IPS-20b (cell line): ENCODE measurements around the gene CAPN10.

Experiments used
- H3K27ac ChIP-seq: one replicate; pipeline ENCODE4 v1.5.1; 2013; ENCODE audit warnings: low read length
- H3K27me3 ChIP-seq: 2 replicates; pipeline ENCODE4 v1.6.1; 2013; ENCODE audit warnings: mild to moderate bottlenecking, low read length, inconsistent platforms; ENCODE audit not compliant: insufficient read depth
- H3K36me3 ChIP-seq: 2 replicates; pipeline ENCODE4 v1.6.1; 2013; ENCODE audit warnings: low read depth, mild to moderate bottlenecking, inconsistent platforms, low read length, moderate library complexity; ENCODE audit not compliant: insufficient read depth
- H3K4me1 ChIP-seq: 2 replicates; pipeline ENCODE4 v1.6.1; 2013; ENCODE audit warnings: mild to moderate bottlenecking, control low read depth, inconsistent platforms, low read length, moderate library complexity; ENCODE audit not compliant: insufficient read depth
- H3K4me3 ChIP-seq: 2 replicates; pipeline ENCODE4 v1.5.1; 2013; ENCODE audit warnings: mild to moderate bottlenecking, low read length, inconsistent platforms
- H3K9ac ChIP-seq: 2 replicates; pipeline ENCODE4 v1.6.1; 2013; ENCODE audit warnings: low read depth, mild to moderate bottlenecking, inconsistent platforms, low read length, moderate library complexity
- H3K9me3 ChIP-seq: 2 replicates; pipeline ENCODE4 v1.6.1; 2013; ENCODE audit warnings: mild to moderate bottlenecking, low read depth, low read length, inconsistent platforms; ENCODE audit not compliant: insufficient read depth

CAPN10 gene

DNA sequence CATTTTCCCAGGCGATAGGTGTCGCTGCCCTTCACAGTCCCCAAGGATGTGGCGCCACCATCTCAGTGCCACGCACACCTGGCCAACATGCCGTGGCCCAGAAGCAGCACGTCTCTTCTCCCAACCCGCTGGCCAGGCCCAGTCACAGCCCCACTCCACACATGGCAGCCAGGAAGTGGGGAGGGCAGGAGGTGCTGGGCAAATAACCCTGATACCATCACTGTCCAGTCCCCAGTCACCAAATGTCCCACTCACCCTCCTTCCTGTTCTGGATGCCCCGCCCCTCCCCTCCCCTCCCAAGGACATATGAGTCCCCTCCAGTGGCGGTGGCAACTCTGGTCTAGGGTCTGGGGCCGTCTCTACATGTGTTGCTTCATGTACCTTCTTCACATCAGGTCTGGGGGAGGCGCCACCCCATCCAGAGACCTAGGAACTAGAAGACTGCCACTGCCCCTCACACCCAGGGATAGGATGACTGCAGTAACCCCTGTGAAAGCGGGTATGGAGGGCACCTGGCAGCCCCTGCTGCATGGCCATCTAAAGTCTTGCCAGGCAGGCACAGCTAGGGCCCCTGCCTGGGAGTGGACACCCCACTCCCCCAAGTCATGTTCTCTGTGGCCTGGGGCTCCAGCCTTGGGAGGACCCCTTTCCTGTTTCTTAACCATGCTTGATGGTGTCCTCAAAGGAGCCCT, 7.3 kb upstream of the CAPN10 start:
- no peaks in the 10 kb centered on the region for H3K9me3 ChIP-seq
- no peaks in the 10 kb centered on the region; the same call in 1 of the 2 replicates for H3K4me1 ChIP-seq
- H3K27me3 ChIP-seq, result no peaks in the 10 kb centered on the region
- H3K27ac ChIP-seq, result no peak overlapping the region
- H3K36me3 ChIP-seq, result no peaks in the 10 kb centered on the region
- no peak overlapping the region for H3K4me3 ChIP-seq
- H3K9ac ChIP-seq, result no peak overlapping the region

- H3K27ac ChIP-seq, result no peak overlapping the region
- H3K9me3 ChIP-seq, result no peaks in the 10 kb centered on the region
Measured at GRCh38 chr2:240579771-240580614, 6.5 kb upstream of the CAPN10 start.

GRCh38 chr2:240581811-240582210, 4.7 kb upstream of the CAPN10 start:
- Histone ChIP-seq H3K4me3 (no peak overlapping the region), H3K4me1 (peaks cover 11% of the 10 kb centered on the region), H3K27me3 (no peaks in the 10 kb centered on the region), H3K27ac (no peak overlapping the region), H3K9ac (no peak overlapping the region), H3K9me3 (no peaks in the 10 kb centered on the region), H3K36me3 (no peaks in the 10 kb centered on the region)

More at GRCh38 chr2:240579771-240580614, 6.5 kb upstream of the CAPN10 start:
- Histone ChIP-seq H3K27me3 (no peaks in the 10 kb centered on the region), H3K36me3 (no peaks in the 10 kb centered on the region), H3K9ac (no peak overlapping the region), H3K4me3 (no peak overlapping the region), H3K4me1 (peaks cover 5% of the 10 kb centered on the region)

- no peaks in the 10 kb centered on the region for H3K9me3 ChIP-seq
- no peaks in the 10 kb centered on the region for H3K36me3 ChIP-seq
- peaks cover 12% of the 10 kb centered on the region for H3K4me1 ChIP-seq
- no peaks in the 10 kb centered on the region for H3K27me3 ChIP-seq
- H3K4me3 ChIP-seq, result no peak overlapping the region
- no peak overlapping the region for H3K9ac ChIP-seq
- no peak overlapping the region for H3K27ac ChIP-seq
Measured at GRCh38 chr2:240582781-240583180, 3.8 kb upstream of the CAPN10 start.

DNA sequence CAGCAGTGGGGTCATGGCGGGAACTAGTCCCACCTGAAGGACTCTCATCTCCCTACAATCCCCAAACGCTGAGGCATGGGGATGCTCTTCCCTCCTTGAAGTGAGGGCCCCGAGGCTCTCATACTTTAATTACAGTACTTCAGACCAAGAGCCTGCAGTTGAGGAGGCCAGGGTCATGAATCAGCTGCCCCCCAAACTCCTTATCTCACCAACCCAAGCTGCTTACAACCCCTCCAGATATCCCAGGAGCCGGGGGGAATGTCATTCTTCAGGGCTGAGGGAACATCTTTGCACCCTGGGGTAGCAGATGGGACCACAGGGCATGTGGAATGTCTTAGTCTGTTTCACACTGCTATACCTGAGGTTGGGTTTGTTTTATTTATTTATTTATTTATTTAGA, 2.8 kb upstream of the CAPN10 start:
- H3K9me3 ChIP-seq, result no peaks in the 10 kb centered on the region
- no peak overlapping the region for H3K27ac ChIP-seq
- no peak overlapping the region for H3K4me3 ChIP-seq

DNA sequence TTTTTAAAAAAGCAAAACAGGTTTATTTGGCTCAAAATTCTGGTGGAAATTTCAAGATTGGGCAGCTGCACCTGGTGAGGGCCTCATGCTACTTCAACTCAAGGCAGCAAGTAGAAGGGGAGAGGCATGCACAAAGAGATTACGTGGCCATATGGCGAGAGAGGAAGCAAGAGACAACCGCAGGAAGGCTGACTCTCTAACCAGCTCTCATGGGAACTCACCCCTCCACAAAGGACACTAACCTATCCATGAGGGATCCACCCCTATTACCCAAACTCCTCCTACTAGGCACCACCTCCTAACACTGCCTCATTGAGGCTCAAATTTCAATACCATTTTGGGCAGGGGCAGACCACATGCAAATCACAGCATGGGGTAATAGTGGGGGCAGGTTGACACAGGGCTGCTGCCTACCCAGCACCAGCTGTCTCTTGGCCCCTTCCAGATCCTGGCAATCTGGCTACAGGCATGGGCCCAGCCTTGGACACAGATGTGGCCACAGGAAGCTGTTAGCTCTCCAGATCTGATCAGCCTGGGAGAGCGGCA, 2.0 kb upstream of the CAPN10 start:
- Histone ChIP-seq H3K27me3 (no peaks in the 10 kb centered on the region), H3K9me3 (no peaks in the 10 kb centered on the region), H3K9ac (no peak overlapping the region), H3K4me1 (peaks cover 15% of the 10 kb centered on the region), H3K27ac (no peak overlapping the region), H3K36me3 (no peaks in the 10 kb centered on the region), H3K4me3 (peak overlapping the region; percentile 97)

More for the DNA sequence above, 2.8 kb upstream of the CAPN10 start:
- no peak overlapping the region for H3K9ac ChIP-seq
- H3K36me3 ChIP-seq, result no peaks in the 10 kb centered on the region
- no peaks in the 10 kb centered on the region for H3K27me3 ChIP-seq
- peaks cover 15% of the 10 kb centered on the region for H3K4me1 ChIP-seq

DNA sequence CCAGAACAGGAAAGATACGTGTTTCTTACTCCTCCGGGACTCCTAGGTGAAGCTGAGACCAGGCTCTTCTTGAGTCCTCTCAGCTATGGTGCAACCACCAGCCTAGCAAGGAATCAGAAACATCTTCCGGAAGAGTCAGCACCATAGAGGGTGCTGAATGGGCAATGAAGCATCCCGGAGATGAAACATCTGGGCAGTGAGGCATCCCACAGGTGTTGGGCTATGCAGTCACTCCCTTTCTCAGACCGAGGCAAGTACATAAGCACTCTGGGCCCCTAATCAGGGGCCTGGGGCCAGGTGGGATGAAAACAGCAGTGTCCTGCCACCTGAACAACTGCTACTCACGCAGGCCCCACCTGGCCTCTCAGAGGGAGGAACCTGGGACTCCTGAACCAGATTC, 1.4 kb upstream of the CAPN10 start:
- Histone ChIP-seq H3K9ac (peak overlapping the region; percentile 92; the same call in 1 of the 2 replicates), H3K4me3 (peak overlapping the region; percentile 97), H3K36me3 (no peaks in the 10 kb centered on the region), H3K27me3 (no peaks in the 10 kb centered on the region), H3K27ac (no peak overlapping the region), H3K9me3 (no peaks in the 10 kb centered on the region), H3K4me1 (peaks cover 15% of the 10 kb centered on the region)

GRCh38 chr2:240585681-240586197, 795 bp upstream of the CAPN10 start:
- no peaks in the 10 kb centered on the region for H3K9me3 ChIP-seq
- H3K27ac ChIP-seq, result peak overlapping the region; percentile 12
- peak overlapping the region; percentile 97 for H3K4me3 ChIP-seq
- H3K4me1 ChIP-seq, result peaks cover 15% of the 10 kb centered on the region
- H3K27me3 ChIP-seq, result no peaks in the 10 kb centered on the region
- H3K9ac ChIP-seq, result peak overlapping the region; percentile 92
- 0 out of 2 replicates have a peak, but pooled peaks cover 1% of the 10 kb centered on the region for H3K36me3 ChIP-seq

GRCh38 chr2:240586919-240587800, 626 bp downstream of the CAPN10 start:
- H3K9me3 ChIP-seq, result no peaks in the 10 kb centered on the region
- H3K9ac ChIP-seq, result peak overlapping the region; percentile 92; the same call in 1 of the 2 replicates
- no peak overlapping the region for H3K27ac ChIP-seq
- peaks cover 8% of the 10 kb centered on the region; the same call in 1 of the 2 replicates for H3K36me3 ChIP-seq
- H3K4me3 ChIP-seq, result peak overlapping the region; percentile 97
- peaks cover 15% of the 10 kb centered on the region for H3K4me1 ChIP-seq
- no peaks in the 10 kb centered on the region for H3K27me3 ChIP-seq

GRCh38 chr2:240588006-240588655, 1.6 kb downstream of the CAPN10 start:
- no peaks in the 10 kb centered on the region for H3K27me3 ChIP-seq
- no peaks in the 10 kb centered on the region for H3K9me3 ChIP-seq
- H3K4me1 ChIP-seq, result peaks cover 15% of the 10 kb centered on the region; the same call in 1 of the 2 replicates
- H3K27ac ChIP-seq, result no peak overlapping the region
- H3K36me3 ChIP-seq, result peaks cover 8% of the 10 kb centered on the region; the same call in 1 of the 2 replicates
- peak overlapping the region; percentile 92; the same call in 1 of the 2 replicates for H3K9ac ChIP-seq
- peak overlapping the region; percentile 97; the same call in 1 of the 2 replicates for H3K4me3 ChIP-seq
